H9 (cell line): ENCODE data around the gene PEX26. TPM values are rescaled to one million over a fixed set of nuclear protein-coding genes. Genes with fewer than 3 reads are reported as not detected.

Experiments
- DNase-seq: peaks from one replicate; pipeline ENCODE4 v3.0.0-alpha.2; 2017
- H2AFZ ChIP-seq: one replicate; pipeline ENCODE4 v1.6.1; 2013; ENCODE audit warnings: mild to moderate bottlenecking, low read length, control low read depth, moderate library complexity
- H2AK5ac ChIP-seq: 2 replicates; pipeline ENCODE4 v1.6.1; 2013; ENCODE audit warnings: low read length, control low read depth, mixed read lengths; ENCODE audit not compliant: insufficient read length
- H2BK120ac ChIP-seq: one replicate; pipeline ENCODE4 v1.6.1; 2013; ENCODE audit warnings: low read depth, mild to moderate bottlenecking, low read length, control low read depth, inconsistent platforms; ENCODE audit not compliant: poor library complexity, severe bottlenecking
- H2BK12ac ChIP-seq: 2 replicates; pipeline ENCODE4 v1.6.1; 2013; ENCODE audit warnings: low read length, control low read depth, mixed read lengths, low read depth; ENCODE audit not compliant: insufficient read length
- H2BK15ac ChIP-seq: 2 replicates; pipeline ENCODE4 v1.6.1; 2013; ENCODE audit warnings: low read depth, low read length, control low read depth
- H2BK20ac ChIP-seq: one replicate; pipeline ENCODE4 v1.6.1; 2013; ENCODE audit warnings: low read depth, mild to moderate bottlenecking, low read length, control low read depth, inconsistent platforms; ENCODE audit not compliant: poor library complexity, severe bottlenecking
- H2BK5ac ChIP-seq: 2 replicates; pipeline ENCODE4 v1.6.1; 2013; ENCODE audit warnings: low read length, control low read depth, mixed read lengths; ENCODE audit not compliant: insufficient read length
- H3K14ac ChIP-seq: 2 replicates; pipeline ENCODE4 v1.6.1; 2013; ENCODE audit warnings: low read length, control low read depth; ENCODE audit not compliant: insufficient read depth
- H3K18ac ChIP-seq: 2 replicates; pipeline ENCODE4 v1.6.1; 2013; ENCODE audit warnings: low read depth, mild to moderate bottlenecking, mixed read lengths, low read length, control low read depth; ENCODE audit not compliant: insufficient read length
- H3K23ac ChIP-seq: 2 replicates; pipeline ENCODE4 v1.6.1; 2013; ENCODE audit warnings: low read length, control low read depth, mixed read lengths, low read depth; ENCODE audit not compliant: insufficient read length
- H3K23me2 ChIP-seq: 2 replicates; pipeline ENCODE4 v1.6.1; 2013; ENCODE audit warnings: low read depth, mild to moderate bottlenecking, mixed read lengths, low read length, control low read depth; ENCODE audit not compliant: insufficient read length, poor library complexity, severe bottlenecking
- H3K27ac ChIP-seq: 2 replicates; pipeline ENCODE4 v1.5.1; 2013; ENCODE audit warnings: low read length, control low read depth, mixed read lengths, low read depth; ENCODE audit not compliant: insufficient read length
- H3K27me3 ChIP-seq: 2 replicates; pipeline ENCODE4 v1.6.1; 2013; ENCODE audit warnings: low read length, control low read depth, inconsistent platforms; ENCODE audit not compliant: insufficient read depth
- H3K4ac ChIP-seq: 2 replicates; pipeline ENCODE4 v1.6.1; 2013; ENCODE audit warnings: low read depth, mild to moderate bottlenecking, control low read depth, inconsistent platforms, low read length, moderate library complexity
- H3K4me1 ChIP-seq: 2 replicates; pipeline ENCODE4 v1.6.1; 2013; ENCODE audit warnings: low read length, control low read depth, inconsistent platforms; ENCODE audit not compliant: insufficient read depth
- H3K4me2 ChIP-seq: 2 replicates; pipeline ENCODE4 v1.6.1; 2013; ENCODE audit warnings: low read length, control low read depth, mixed read lengths; ENCODE audit not compliant: insufficient read length, insufficient read depth
- H3K56ac ChIP-seq: 2 replicates; pipeline ENCODE4 v1.6.1; 2013; ENCODE audit warnings: low read depth, mild to moderate bottlenecking, mixed read lengths, low read length, control low read depth; ENCODE audit not compliant: insufficient read length
- H3K79me1 ChIP-seq: 2 replicates; pipeline ENCODE4 v1.6.1; 2013; ENCODE audit warnings: low read depth, mild to moderate bottlenecking, moderate library complexity, low read length, control low read depth, inconsistent platforms; ENCODE audit not compliant: insufficient read depth, poor library complexity, severe bottlenecking
- H3K79me2 ChIP-seq: 2 replicates; pipeline ENCODE4 v1.6.1; 2013; ENCODE audit warnings: low read length, control low read depth, inconsistent platforms; ENCODE audit not compliant: insufficient read depth
- H3K9ac ChIP-seq: 2 replicates; pipeline ENCODE4 v1.6.1; 2013; ENCODE audit warnings: low read length, control low read depth, mixed read lengths; ENCODE audit not compliant: insufficient read length; ENCODE audit errors: extremely low read depth
- H3K9me3 ChIP-seq: one replicate; pipeline ENCODE4 v1.6.1; 2013; ENCODE audit warnings: low read depth, low read length, inconsistent platforms; ENCODE audit not compliant: control insufficient read depth
- H3T11ph ChIP-seq: one replicate; pipeline ENCODE4 v1.6.1; 2013; ENCODE audit warnings: mild to moderate bottlenecking, low read length, control low read depth, inconsistent platforms
- H4K20me1 ChIP-seq: one replicate; pipeline ENCODE4 v1.6.1; 2013; ENCODE audit not compliant: control insufficient read depth, insufficient read length, insufficient read depth
- H4K5ac ChIP-seq: 2 replicates; pipeline ENCODE4 v1.6.1; 2013; ENCODE audit warnings: low read depth, mild to moderate bottlenecking, mixed read lengths, low read length, control low read depth; ENCODE audit not compliant: insufficient read length
- H4K8ac ChIP-seq: replicated peaks from 2 replicates; pipeline ENCODE4 v1.6.1; 2013; ENCODE audit warnings: low read length, control low read depth, mixed read lengths, low read depth; ENCODE audit not compliant: insufficient read length
- H4K91ac ChIP-seq: 2 replicates; pipeline ENCODE4 v1.6.1; 2013; ENCODE audit warnings: low read depth, mild to moderate bottlenecking, moderate library complexity, mixed read lengths, low read length, control low read depth; ENCODE audit not compliant: insufficient read length
- H3K27ac Mint-ChIP-seq, 3 experiments: 2 replicates in 2 of 3; 3 replicates in 1 of 3; pipeline ENCODE4 v1.8.0; 2020 to 2021; ENCODE audit warnings: mixed read lengths in 3 of 3, mild to moderate bottlenecking in 1 of 3, moderate library complexity in 1 of 3
- H3K27me3 Mint-ChIP-seq: 2 replicates; pipeline ENCODE4 v1.8.0; 2021; ENCODE audit warnings: low read depth, mild to moderate bottlenecking, moderate library complexity, mixed read lengths
- H3K36me3 Mint-ChIP-seq, 3 experiments: 2 replicates in 2 of 3; 3 replicates in 1 of 3; pipeline ENCODE4 v1.8.0; 2020 to 2021; ENCODE audit warnings: low read depth in 3 of 3, mixed read lengths in 3 of 3; ENCODE audit not compliant: insufficient read depth in 1 of 3
- H3K4me1 Mint-ChIP-seq, 2 experiments: 2 replicates each; pipeline ENCODE4 v1.8.0; 2020; ENCODE audit warnings: mixed read lengths in 2 of 2
- H3K4me3 Mint-ChIP-seq, 2 experiments: 2 replicates in 1 of 2; 3 replicates in 1 of 2; pipeline ENCODE4 v1.8.0; 2020 to 2021; ENCODE audit warnings: mild to moderate bottlenecking in 2 of 2, mixed read lengths in 2 of 2, moderate library complexity in 1 of 2
- H3K9me3 Mint-ChIP-seq, 2 experiments: 2 replicates in 1 of 2; 3 replicates in 1 of 2; pipeline ENCODE4 v1.8.0; 2020; ENCODE audit warnings: mild to moderate bottlenecking in 2 of 2, mixed read lengths in 2 of 2, moderate library complexity in 1 of 2
- WGBS: extraction: QIAGEN DNeasy Blood & Tissue Kit; methylation state at CpG from one replicate; pipeline ENCODE4 v1.1.7; 2013; ENCODE audit warnings: missing lambda C conversion rate, low lambda C conversion rate, mixed read lengths; ENCODE audit not compliant: insufficient read length; ENCODE audit errors: extremely low coverage; 5-methylcytosine and 5-hydroxymethylcytosine counted together
- total RNA-seq: library from RNA; stranded (reverse); gene quantifications from 2 replicates; pipeline ENCODE4 v1.2.1, GENCODE V29; 2021
- TF ChIP-seq, protein P1 (sequence below): fragments of 200-600 bp; sonication (generic); conservative IDR thresholded peaks from 3 replicates; pipeline ENCODE4 v1.8.0; 2021; ENCODE audit warnings: antibody characterized with exemption, mild to moderate bottlenecking

PEX26 gene
- total RNA-seq, 1 experiment from 2014 or later, result 35.4 TPM

DNA sequence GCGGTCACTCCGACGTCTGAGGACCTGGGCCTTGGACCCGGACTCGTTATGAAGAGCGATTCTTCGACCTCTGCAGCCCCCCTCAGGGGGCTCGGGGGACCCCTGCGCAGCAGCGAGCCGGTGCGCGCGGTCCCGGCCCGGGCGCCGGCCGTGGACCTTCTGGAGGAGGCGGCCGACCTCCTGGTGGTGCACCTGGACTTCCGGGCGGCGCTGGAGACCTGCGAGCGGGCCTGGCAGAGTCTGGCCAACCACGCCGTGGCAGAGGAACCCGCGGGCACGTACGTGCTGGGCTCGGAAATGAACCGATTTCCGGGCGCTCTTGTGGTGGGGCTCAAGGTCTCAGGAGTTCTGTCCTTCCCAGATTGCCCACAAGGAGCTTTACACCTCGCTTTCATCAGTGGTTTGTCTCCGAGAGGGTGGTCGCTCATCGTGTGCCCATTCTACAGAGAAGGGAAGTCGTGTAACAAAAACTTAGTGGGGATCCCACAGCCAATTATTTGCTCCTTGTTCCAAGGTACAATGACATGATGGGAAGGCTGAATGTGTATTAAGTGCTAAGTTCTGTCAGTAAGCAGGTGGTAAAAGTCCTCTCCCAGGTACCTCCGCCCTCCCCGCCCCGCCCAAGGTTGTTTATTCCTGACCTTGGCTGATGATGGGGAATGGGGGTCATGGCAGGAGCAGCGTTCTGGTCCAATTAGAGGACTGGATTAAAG is 695 bp downstream of the PEX26 start:
- Histone ChIP-seq H3K4me1 (no peaks in the 10 kb centered on the region), H3K4ac (no peak overlapping the region), H4K91ac (no peak overlapping the region), H2BK20ac (no peak overlapping the region), H3K27me3 (no peaks in the 10 kb centered on the region), H4K8ac (no peak overlapping the region), H2AK5ac (no peak overlapping the region), H2BK12ac (no peak overlapping the region), H3K14ac (peak overlapping the region; percentile 28), H3K79me2 (no peaks in the 10 kb centered on the region), H2BK5ac (no peak overlapping the region), H3K23ac (no peak overlapping the region), H3K27ac (no peak overlapping the region), H4K20me1 (peaks cover 2% of the 10 kb centered on the region), H3K23me2 (peaks cover 5% of the 10 kb centered on the region), H3K9ac (peak overlapping the region; percentile 86), H3T11ph (no peak overlapping the region), H3K79me1 (no peaks in the 10 kb centered on the region), H3K4me2 (peak overlapping the region; percentile 92), H3K18ac (peak overlapping the region; percentile 37), H2BK15ac (no peak overlapping the region), H2AFZ (no peak overlapping the region), H2BK120ac (no peak overlapping the region), H3K56ac (no peak overlapping the region), H4K5ac (no peak overlapping the region), H3K9me3 (no peaks in the 10 kb centered on the region)
- TF ChIP-seq, protein P1, sequence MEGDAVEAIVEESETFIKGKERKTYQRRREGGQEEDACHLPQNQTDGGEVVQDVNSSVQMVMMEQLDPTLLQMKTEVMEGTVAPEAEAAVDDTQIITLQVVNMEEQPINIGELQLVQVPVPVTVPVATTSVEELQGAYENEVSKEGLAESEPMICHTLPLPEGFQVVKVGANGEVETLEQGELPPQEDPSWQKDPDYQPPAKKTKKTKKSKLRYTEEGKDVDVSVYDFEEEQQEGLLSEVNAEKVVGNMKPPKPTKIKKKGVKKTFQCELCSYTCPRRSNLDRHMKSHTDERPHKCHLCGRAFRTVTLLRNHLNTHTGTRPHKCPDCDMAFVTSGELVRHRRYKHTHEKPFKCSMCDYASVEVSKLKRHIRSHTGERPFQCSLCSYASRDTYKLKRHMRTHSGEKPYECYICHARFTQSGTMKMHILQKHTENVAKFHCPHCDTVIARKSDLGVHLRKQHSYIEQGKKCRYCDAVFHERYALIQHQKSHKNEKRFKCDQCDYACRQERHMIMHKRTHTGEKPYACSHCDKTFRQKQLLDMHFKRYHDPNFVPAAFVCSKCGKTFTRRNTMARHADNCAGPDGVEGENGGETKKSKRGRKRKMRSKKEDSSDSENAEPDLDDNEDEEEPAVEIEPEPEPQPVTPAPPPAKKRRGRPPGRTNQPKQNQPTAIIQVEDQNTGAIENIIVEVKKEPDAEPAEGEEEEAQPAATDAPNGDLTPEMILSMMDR, result peak; percentile 33; the same call in 2 of the 3 replicates
- H3K9me3 Mint-ChIP-seq, result no peaks in the 10 kb centered on the region
- peak overlapping the region; percentile 96 to 97 for H3K4me3 Mint-ChIP-seq
- WGBS, result no CpG with 5 or more reads among the region's 45 CpGs
- peaks cover 15 to 17% of the 10 kb centered on the region in 2 experiments for H3K4me1 Mint-ChIP-seq
- H3K27ac Mint-ChIP-seq, result peak overlapping the region in 2 of 3 experiments; percentile 31 to 58; a peak in 2 of 7 replicates
- H3K36me3 Mint-ChIP-seq, result peaks cover 27 to 41% (median 40%) of the 10 kb centered on the region in 3 experiments
- peak; percentile 38 for DNase-seq
- no peaks in the 10 kb centered on the region for H3K27me3 Mint-ChIP-seq
